Measurements from ENCODE around the gene C19orf47. TPM values are rescaled to one million over a fixed set of nuclear protein-coding genes. Genes with fewer than 3 reads are reported as not detected.

The C19orf47 gene
- total and polyA plus RNA-seq, 8 donors: 0.58 to 59.7 (median 8.6) TPM

- 62 to 72% (median 67%) methylated on average over 8 of the region's 8 CpGs for WGBS, 5 donors
- no peaks in the 10 kb centered on the region for H3K27me3 ChIP-seq
- H3K9me3 ChIP-seq: no peaks in the 10 kb centered on the region
- no peak overlapping the region for H3K27ac ChIP-seq
- DNase-seq: no peak
- H3K36me3 ChIP-seq: peaks cover 0 to 14% (median 4%) of the 10 kb centered on the region in 4 donors
- H3K4me1 ChIP-seq: peaks cover 0 to 8% (median 0%) of the 10 kb centered on the region in 4 donors
- TF ChIP-seq POLR2AphosphoS5 (IDR thresholded peaks at IDR 0.05) (no peak), EP300 (IDR thresholded peaks at IDR 0.05) (no peak), CTCF (IDR thresholded peaks at IDR 0.05) (no peak), POLR2A (IDR thresholded peaks at IDR 0.05) (no peak)
- H3K4me3 ChIP-seq: no peak overlapping the region
- intact Hi-C loops (cut with DNase I; ENCODE audit: low total_unique reads): no loop called here
Observed at GRCh38 chr19:40392123-40392522, 43.9 kb upstream of the C19orf47 start.

- intact Hi-C loops (cut with DNase I; ENCODE audit: low total_unique reads): no loop called here
- no peaks in the 10 kb centered on the region for H3K27me3 ChIP-seq
- TF ChIP-seq CTCF (IDR thresholded peaks at IDR 0.05): no peak
- WGBS, 5 donors: 83 to 89% (median 86%) methylated on average over 9 to 10 of the region's 10 CpGs
- no peak within 1 kb of the TSS for H3K27ac ChIP-seq
- H3K4me1 ChIP-seq: peaks cover 0 to 8% (median 0%) of the 10 kb centered on the region in 4 donors
- no peak within 1 kb of the TSS for H3K4me3 ChIP-seq
- H3K36me3 ChIP-seq: no peaks in the 10 kb centered on the region
- no peak for DNase-seq
- H3K9me3 ChIP-seq: no peaks in the 10 kb centered on the region
Observed at GRCh38 chr19:40390084-40390742, 42.0 kb upstream of the C19orf47 start, which contains the start of gene HIPK4. Gene HIPK4, minus strand, starts transcription at chr19:40390181. Its CDS starts 279 bp downstream, at chr19:40389902.

GRCh38 chr19:40389404-40390083 lies 41.3 kb upstream of the C19orf47 start:
- WGBS, 5 donors: 94 to 95% (median 95%) methylated on average over 24 to 33 of the region's 33 CpGs
- TF ChIP-seq EP300 (IDR thresholded peaks at IDR 0.05): no peak
- TF ChIP-seq CTCF (IDR thresholded peaks at IDR 0.05): no peak
- no peak for TF ChIP-seq POLR2AphosphoS5 (IDR thresholded peaks at IDR 0.05)
- TF ChIP-seq POLR2A (IDR thresholded peaks at IDR 0.05): no peak
- Histone ChIP-seq H3K4me1 (peaks cover 0 to 8% (median 0%) of the 10 kb centered on the region in 4 donors), H3K4me3 (no peak overlapping the region), H3K27me3 (no peaks in the 10 kb centered on the region), H3K27ac (no peak overlapping the region), H3K36me3 (no peaks in the 10 kb centered on the region), H3K9me3 (no peaks in the 10 kb centered on the region)
- no peak for DNase-seq
- intact Hi-C loops (cut with DNase I; ENCODE audit: low total_unique reads): no loop called here

GRCh38 chr19:40388481-40388880 lies 40.3 kb upstream of the C19orf47 start:
- TF ChIP-seq POLR2AphosphoS5 (IDR thresholded peaks at IDR 0.05) (no peak), CTCF (IDR thresholded peaks at IDR 0.05) (no peak), EP300 (IDR thresholded peaks at IDR 0.05) (no peak), POLR2A (IDR thresholded peaks at IDR 0.05) (no peak)
- peaks cover 0 to 8% (median 0%) of the 10 kb centered on the region in 4 donors for H3K4me1 ChIP-seq
- intact Hi-C loops (cut with DNase I; ENCODE audit: low total_unique reads): no loop called here
- WGBS, 5 donors: 67 to 79% (median 74%) methylated on average over 2 to 3 of the region's 3 CpGs
- H3K27me3 ChIP-seq: no peaks in the 10 kb centered on the region
- H3K9me3 ChIP-seq: no peaks in the 10 kb centered on the region
- no peak overlapping the region for H3K27ac ChIP-seq
- H3K4me3 ChIP-seq: no peak overlapping the region
- DNase-seq: no peak
- no peaks in the 10 kb centered on the region for H3K36me3 ChIP-seq
